ENCODE measurements around the gene RBM5.

GRCh38 chr3:50134367-50134766 is 45.6 kb downstream of the RBM5 start:
- TF ChIP-seq CTCF (IDR thresholded peaks at IDR 0.05) (no peak), EZH2 (IDR thresholded peaks at IDR 0.05; ENCODE audit: borderline replicate concordance, insufficient read depth, low read depth, low read length, poor library complexity, severe bottlenecking) (no peak)

All from B cell (primary cell).